Measurements from ENCODE around the gene NKD1.
A peak's percentile ranks its signal among the peaks of the same experiment; 100 is the strongest.

Gene NKD1

GRCh38 chr16:50539053-50539695, 9.0 kb upstream of the NKD1 start:
- no peak for DNase-seq

GRCh38 chr16:50539822-50540710, 8.1 kb upstream of the NKD1 start:
- DNase-seq: no peak

- no peak for DNase-seq
Measured at GRCh38 chr16:50540711-50541007, 7.5 kb upstream of the NKD1 start.

- no peak for DNase-seq
Measured at GRCh38 chr16:50542703-50543102, 5.5 kb upstream of the NKD1 start.

GRCh38 chr16:50546125-50546524, 2.1 kb upstream of the NKD1 start:
- no peak for DNase-seq

GRCh38 chr16:50547340-50548124, 664 bp upstream of the NKD1 start:
- peak; percentile 62 for DNase-seq

GRCh38 chr16:50548909-50549560, 839 bp downstream of the NKD1 start:
- no peak for DNase-seq

GRCh38 chr16:50549561-50549915, 1.3 kb downstream of the NKD1 start:
- no peak for DNase-seq

- no peak for DNase-seq
Measured at GRCh38 chr16:50550035-50550434, 1.8 kb downstream of the NKD1 start.

- DNase-seq: no peak
Measured at GRCh38 chr16:50550866-50551641, 2.9 kb downstream of the NKD1 start.

- DNase-seq: no peak
Measured at GRCh38 chr16:50552476-50553101, 4.4 kb downstream of the NKD1 start.

GRCh38 chr16:50553182-50553710, 5.0 kb downstream of the NKD1 start:
- no peak for DNase-seq

- DNase-seq: no peak
Measured at GRCh38 chr16:50553731-50554360, 5.7 kb downstream of the NKD1 start.

- DNase-seq: no peak
Measured at GRCh38 chr16:50555269-50555875, 7.2 kb downstream of the NKD1 start.

- DNase-seq: no peak
Measured at GRCh38 chr16:50555952-50556673, 7.9 kb downstream of the NKD1 start.

GRCh38 chr16:50557046-50557445, 8.8 kb downstream of the NKD1 start:
- DNase-seq: no peak

GRCh38 chr16:50558913-50559312, 10.7 kb downstream of the NKD1 start:
- no peak for DNase-seq

- DNase-seq: no peak
Measured at GRCh38 chr16:50559342-50559741, 11.1 kb downstream of the NKD1 start.

GRCh38 chr16:50559804-50560514, 11.8 kb downstream of the NKD1 start:
- DNase-seq: no peak
